NCI-H1694 treated with DMSO at 0.1 percent for 48 hours (cell line): ENCODE results near the gene HBZ.
"Not testable (repeated sequence)": the region's sequence is repeated elsewhere in the genome, so short reads cannot be mapped to it uniquely, and the experiment has no call there.

Experiments
- DNase-seq: peaks from one replicate; lab custom pipeline; 2025; lab: John Stamatoyannopoulos, UW

Gene HBZ

DNA sequence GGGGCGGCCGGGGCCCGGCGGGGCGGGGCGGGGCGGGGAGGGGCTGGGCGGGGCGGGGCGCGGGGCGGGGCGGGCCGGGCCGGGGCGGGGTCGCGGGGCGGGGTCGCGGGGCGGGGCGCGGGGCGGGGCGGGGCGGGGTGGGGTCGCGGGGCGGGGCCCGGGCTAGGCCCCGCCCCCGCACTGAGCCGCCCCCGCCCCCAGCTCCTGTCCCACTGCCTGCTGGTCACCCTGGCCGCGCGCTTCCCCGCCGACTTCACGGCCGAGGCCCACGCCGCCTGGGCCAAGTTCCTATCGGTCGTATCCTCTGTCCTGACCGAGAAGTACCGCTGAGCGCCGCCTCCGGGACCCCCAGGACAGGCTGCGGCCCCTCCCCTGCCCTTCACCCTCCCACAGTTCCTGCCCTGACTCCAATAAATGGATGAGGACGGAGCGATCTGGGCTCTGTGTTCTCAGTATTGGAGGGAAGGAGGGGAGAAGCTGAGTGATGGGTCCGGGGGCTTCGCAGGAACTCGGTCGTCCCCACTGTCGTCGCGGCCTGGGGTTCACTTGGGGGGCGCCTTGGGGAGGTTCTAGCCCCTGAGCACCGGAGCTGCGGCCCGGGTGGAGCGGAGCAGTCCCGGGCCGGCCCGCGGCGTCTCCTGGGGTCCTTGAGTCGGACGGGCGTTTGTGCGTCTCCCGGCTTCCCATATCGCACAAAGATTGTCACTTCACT is 12.5 kb downstream of the HBZ start:
- no peak for DNase-seq

DNA sequence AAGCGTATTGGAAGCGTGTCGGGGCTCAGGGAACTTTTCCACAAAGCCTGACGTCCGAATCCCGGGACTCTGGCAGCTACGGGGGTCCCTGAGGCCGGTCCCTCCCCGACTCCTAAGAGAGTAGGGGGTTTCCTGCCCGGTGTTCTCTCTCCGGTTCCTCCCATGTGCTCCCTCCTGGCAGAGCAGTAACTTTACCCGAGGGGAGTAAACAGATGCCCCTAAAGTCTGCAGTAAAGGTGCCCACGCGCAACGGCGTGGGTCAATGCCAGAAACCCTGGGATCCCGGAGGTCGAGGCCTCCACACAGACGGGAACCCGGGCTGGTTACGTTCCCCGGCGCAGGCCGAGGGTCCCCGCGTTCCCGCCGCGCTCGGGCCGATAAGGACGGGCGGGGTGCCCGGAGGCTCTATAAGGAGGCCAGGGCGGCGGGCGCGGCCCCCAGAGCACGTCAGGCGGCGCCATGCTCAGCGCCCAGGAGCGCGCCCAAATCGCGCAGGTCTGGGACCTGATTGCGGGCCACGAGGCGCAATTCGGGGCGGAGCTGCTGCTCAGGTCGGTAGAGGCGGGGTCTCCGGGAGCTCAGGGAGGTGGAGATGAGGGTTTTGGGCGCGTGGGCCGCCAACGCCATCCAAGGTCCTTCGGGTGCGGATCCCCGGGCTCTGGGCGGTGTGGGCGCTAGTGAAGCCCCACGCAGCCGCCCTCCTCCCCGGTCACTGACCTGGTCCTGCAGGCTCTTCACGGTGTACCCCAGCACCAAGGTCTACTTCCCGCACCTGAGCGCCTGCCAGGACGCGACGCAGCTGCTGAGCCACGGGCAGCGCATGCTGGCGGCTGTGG is 13.3 kb downstream of the HBZ start, which contains the start of gene HBM:
HBM (plus strand) TSS at position 440 of the 836 bp plus-strand sequence; CDS start at position 460, 20 bp downstream.
- DNase-seq = no peak

DNA sequence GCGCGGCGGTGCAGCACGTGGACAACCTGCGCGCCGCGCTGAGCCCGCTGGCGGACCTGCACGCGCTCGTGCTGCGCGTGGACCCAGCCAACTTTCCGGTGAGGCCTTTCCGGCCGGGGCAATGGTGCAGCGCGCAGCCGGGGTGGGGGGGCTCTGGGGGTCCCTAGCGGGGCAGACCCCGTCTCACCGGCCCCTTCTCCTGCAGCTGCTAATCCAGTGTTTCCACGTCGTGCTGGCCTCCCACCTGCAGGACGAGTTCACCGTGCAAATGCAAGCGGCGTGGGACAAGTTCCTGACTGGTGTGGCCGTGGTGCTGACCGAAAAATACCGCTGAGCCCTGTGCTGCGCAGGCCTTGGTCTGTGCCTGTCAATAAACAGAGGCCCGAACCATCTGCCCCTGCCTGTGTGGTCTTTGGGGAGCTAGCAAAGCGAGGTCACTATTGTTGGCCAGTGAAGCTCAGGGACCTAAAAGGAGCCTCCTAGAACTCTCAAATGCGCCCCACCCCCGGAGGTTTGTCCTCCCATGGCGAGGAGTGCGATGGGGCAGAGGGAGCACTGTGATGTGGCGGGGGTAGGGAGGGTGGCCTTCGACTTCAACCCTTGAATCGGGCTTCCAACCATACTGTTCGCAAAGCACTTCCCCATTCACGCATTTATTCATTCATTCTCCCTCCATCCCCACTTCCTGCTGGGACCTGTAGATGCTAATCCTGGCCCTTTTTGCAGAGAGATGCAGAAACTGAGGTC is 14.1 kb downstream of the HBZ start:
- no peak for DNase-seq

DNA sequence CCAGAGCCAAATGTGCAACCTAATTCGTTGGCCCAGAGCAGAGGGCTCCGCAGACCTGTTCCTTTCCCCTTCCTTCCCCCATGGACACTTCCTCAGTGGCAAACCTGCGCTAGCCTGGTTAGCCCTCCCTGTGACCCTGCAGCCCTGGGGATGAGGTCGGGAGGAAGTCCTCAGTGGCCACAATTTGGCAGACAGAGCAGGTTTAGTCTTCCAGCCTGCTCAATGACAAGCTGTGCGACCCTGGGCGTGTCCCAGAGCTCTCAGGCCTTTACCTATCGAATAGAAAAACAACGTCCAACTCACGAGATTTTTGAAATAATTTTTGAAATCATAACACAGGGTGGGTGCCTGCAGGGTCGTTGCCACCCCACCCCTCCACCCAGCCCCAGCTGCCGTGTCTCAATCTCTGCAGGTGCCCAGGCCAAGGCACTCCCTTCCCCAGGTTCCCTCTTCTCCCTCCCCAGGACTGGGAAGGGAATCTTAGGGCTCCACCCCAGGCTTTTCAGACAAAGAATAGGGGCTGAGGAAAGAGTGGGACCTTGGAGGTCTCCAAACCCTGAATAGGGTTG is 14.8 kb downstream of the HBZ start:
- no peak for DNase-seq

DNA sequence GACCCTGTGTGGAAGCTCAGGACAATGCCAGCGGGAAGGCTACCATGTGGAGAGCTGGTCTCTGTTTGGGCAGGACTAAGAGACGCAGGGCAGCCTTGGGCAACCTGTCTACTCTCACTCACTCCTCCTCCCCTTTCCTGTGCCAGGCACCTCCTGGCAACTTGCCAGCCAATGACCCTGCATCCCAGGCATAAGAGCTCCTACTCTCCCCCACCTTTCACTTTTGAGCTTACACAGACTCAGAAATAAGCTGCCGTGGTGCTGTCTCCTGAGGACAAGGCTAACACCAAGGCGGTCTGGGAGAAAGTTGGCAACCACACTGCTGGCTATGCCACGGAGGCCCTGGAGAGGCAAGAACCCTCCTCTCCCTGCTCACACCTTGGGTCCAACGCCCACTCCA is 16.0 kb downstream of the HBZ start:
- no peak for DNase-seq

DNA sequence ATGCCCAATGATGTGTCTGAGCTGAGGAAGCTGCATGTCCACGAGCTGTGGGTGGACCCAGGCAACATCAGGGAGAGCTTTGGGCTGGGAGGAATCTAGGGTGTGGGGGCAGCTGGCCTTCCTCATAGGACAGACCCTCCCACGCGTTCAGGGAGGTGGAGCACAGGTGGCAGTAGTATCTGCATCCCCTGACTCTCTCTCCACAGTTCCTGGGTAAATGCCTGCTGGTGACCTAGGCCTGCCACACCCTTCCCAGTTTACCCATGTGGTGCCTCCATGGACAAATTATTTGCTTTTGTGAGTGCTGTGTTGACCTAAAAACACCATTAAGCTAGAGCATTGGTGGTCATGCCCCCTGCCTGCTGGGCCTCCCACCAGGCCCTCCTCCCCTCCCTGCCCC is 16.6 kb downstream of the HBZ start:
- no peak for DNase-seq

DNA sequence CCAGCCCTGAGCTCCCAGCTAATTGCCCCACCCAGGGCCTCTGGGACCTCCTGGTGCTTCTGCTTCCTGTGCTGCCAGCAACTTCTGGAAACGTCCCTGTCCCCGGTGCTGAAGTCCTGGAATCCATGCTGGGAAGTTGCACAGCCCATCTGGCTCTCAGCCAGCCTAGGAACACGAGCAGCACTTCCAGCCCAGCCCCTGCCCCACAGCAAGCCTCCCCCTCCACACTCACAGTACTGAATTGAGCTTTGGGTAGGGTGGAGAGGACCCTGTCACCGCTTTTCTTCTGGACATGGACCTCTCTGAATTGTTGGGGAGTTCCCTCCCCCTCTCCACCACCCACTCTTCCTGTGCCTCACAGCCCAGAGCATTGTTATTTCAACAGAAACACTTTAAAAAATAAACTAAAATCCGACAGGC is 17.7 kb downstream of the HBZ start:
- not testable (repeated sequence) for DNase-seq

DNA sequence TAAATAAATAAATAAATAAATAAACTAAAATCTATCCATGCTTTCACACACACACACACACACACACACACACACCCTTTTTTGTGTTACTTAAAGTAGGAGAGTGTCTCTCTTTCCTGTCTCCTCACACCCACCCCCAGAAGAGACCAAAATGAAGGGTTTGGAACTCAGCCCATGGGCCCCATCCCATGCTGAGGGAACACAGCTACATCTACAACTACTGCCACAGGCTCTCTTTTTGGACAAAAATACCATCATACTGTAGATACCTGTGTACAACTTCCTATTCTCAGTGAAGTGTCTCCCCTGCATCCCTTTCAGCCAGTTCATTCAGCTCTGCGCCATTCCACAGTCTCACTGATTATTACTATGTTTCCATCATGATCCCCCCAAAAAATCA is 18.3 kb downstream of the HBZ start:
- no peak for DNase-seq

DNA sequence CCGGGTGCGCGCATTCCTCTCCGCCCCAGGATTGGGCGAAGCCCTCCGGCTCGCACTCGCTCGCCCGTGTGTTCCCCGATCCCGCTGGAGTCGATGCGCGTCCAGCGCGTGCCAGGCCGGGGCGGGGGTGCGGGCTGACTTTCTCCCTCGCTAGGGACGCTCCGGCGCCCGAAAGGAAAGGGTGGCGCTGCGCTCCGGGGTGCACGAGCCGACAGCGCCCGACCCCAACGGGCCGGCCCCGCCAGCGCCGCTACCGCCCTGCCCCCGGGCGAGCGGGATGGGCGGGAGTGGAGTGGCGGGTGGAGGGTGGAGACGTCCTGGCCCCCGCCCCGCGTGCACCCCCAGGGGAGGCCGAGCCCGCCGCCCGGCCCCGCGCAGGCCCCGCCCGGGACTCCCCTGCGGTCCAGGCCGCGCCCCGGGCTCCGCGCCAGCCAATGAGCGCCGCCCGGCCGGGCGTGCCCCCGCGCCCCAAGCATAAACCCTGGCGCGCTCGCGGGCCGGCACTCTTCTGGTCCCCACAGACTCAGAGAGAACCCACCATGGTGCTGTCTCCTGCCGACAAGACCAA is 20.0 kb downstream of the HBZ start, which contains the start of gene HBA2:
HBA2 (plus strand) TSS at position 503 of the 568 bp plus-strand sequence; CDS start at position 540, 37 bp downstream.
- not testable (repeated sequence) for DNase-seq

DNA sequence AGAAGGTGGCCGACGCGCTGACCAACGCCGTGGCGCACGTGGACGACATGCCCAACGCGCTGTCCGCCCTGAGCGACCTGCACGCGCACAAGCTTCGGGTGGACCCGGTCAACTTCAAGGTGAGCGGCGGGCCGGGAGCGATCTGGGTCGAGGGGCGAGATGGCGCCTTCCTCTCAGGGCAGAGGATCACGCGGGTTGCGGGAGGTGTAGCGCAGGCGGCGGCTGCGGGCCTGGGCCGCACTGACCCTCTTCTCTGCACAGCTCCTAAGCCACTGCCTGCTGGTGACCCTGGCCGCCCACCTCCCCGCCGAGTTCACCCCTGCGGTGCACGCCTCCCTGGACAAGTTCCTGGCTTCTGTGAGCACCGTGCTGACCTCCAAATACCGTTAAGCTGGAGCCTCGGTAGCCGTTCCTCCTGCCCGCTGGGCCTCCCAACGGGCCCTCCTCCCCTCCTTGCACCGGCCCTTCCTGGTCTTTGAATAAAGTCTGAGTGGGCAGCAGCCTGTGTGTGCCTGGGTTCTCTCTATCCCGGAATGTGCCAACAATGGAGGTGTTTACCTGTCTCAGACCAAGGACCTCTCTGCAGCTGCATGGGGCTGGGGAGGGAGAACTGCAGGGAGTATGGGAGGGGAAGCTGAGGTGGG is 20.9 kb downstream of the HBZ start:
- DNase-seq = not testable (repeated sequence)

DNA sequence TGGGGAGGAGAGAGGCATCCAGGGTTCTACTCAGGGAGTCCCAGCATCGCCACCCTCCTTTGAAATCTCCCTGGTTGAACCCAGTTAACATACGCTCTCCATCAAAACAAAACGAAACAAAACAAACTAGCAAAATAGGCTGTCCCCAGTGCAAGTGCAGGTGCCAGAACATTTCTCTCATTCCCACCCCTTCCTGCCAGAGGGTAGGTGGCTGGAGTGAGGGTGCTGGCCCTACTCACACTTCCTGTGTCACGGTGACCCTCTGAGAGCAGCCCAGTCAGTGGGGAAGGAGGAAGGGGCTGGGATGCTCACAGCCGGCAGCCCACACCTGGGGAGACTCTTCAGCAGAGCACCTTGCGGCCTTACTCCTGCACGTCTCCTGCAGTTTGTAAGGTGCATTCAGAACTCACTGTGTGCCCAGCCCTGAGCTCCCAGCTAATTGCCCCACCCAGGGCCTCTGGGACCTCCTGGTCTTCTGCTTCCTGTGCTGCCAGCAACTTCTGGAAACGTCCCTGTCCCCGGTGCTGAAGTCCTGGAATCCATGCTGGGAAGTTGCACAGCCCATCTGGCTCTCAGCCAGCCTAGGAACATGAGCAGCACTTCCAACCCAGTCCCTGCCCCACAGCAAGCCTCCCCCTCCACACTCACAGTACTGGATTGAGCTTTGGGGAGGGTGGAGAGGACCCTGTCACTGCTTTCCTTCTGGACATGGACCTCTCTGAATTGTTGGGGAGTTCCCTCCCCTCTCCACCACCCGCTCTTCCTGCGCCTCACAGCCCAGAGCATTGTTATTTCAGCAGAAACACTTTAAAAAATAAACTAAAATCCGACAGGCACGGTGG is 21.7 kb downstream of the HBZ start:
- not testable (repeated sequence) for DNase-seq

DNA sequence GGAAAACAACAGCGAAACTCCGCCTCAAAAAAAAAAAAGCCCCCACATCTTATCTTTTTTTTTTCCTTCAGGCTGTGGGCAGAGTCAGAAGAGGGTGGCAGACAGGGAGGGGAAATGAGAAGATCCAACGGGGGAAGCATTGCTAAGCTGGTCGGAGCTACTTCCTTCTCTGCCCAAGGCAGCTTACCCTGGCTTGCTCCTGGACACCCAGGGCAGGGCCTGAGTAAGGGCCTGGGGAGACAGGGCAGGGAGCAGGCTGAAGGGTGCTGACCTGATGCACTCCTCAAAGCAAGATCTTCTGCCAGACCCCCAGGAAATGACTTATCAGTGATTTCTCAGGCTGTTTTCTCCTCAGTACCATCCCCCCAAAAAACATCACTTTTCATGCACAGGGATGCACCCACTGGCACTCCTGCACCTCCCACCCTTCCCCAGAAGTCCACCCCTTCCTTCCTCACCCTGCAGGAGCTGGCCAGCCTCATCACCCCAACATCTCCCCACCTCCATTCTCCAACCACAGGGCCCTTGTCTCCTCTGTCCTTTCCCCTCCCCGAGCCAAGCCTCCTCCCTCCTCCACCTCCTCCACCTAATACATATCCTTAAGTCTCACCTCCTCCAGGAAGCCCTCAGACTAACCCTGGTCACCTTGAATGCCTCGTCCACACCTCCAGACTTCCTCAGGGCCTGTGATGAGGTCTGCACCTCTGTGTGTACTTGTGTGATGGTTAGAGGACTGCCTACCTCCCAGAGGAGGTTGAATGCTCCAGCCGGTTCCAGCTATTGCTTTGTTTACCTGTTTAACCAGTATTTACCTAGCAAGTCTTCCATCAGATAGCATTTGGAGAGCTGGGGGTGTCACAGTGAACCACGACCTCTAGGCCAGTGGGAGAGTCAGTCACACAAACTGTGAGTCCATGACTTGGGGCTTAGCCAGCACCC is 22.8 kb downstream of the HBZ start:
- DNase-seq = no peak

DNA sequence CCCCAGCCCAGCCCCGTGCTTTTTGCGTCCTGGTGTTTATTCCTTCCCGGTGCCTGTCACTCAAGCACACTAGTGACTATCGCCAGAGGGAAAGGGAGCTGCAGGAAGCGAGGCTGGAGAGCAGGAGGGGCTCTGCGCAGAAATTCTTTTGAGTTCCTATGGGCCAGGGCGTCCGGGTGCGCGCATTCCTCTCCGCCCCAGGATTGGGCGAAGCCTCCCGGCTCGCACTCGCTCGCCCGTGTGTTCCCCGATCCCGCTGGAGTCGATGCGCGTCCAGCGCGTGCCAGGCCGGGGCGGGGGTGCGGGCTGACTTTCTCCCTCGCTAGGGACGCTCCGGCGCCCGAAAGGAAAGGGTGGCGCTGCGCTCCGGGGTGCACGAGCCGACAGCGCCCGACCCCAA is 23.6 kb downstream of the HBZ start:
- not testable (repeated sequence) for DNase-seq

DNA sequence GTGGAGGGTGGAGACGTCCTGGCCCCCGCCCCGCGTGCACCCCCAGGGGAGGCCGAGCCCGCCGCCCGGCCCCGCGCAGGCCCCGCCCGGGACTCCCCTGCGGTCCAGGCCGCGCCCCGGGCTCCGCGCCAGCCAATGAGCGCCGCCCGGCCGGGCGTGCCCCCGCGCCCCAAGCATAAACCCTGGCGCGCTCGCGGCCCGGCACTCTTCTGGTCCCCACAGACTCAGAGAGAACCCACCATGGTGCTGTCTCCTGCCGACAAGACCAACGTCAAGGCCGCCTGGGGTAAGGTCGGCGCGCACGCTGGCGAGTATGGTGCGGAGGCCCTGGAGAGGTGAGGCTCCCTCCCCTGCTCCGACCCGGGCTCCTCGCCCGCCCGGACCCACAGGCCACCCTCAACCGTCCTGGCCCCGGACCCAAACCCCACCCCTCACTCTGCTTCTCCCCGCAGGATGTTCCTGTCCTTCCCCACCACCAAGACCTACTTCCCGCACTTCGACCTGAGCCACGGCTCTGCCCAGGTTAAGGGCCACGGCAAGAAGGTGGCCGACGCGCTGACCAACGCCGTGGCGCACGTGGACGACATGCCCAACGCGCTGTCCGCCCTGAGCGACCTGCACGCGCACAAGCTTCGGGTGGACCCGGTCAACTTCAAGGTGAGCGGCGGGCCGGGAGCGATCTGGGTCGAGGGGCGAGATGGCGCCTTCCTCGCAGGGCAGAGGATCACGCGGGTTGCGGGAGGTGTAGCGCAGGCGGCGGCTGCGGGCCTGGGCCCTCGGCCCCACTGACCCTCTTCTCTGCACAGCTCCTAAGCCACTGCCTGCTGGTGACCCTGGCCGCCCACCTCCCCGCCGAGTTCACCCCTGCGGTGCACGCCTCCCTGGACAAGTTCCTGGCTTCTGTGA is 24.3 kb downstream of the HBZ start, which contains the start of gene HBA1:
HBA1 (plus strand) TSS at position 204 of the 906 bp plus-strand sequence; CDS start at position 241, 37 bp downstream.
- not testable (repeated sequence) for DNase-seq

DNA sequence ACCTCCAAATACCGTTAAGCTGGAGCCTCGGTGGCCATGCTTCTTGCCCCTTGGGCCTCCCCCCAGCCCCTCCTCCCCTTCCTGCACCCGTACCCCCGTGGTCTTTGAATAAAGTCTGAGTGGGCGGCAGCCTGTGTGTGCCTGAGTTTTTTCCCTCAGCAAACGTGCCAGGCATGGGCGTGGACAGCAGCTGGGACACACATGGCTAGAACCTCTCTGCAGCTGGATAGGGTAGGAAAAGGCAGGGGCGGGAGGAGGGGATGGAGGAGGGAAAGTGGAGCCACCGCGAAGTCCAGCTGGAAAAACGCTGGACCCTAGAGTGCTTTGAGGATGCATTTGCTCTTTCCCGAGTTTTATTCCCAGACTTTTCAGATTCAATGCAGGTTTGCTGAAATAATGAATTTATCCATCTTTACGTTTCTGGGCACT is 25.0 kb downstream of the HBZ start:
- peak; percentile 98 for DNase-seq

DNA sequence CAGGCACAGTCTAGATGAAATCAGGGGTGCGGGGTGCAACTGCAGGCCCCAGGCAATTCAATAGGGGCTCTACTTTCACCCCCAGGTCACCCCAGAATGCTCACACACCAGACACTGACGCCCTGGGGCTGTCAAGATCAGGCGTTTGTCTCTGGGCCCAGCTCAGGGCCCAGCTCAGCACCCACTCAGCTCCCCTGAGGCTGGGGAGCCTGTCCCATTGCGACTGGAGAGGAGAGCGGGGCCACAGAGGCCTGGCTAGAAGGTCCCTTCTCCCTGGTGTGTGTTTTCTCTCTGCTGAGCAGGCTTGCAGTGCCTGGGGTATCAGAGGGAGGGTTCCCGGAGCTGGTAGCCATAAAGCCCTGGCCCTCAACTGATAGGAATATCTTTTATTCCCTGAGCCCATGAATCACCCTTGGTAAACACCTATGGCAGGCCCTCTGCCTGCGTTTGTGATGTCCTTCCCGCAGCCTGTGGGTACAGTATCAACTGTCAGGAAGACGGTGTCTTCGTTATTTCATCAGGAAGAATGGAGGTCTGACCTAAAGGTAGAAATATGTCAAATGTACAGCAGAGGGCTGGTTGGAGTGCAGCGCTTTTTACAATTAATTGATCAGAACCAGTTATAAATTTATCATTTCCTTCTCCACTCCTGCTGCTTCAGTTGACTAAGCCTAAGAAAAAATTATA is 25.7 kb downstream of the HBZ start:
- no peak for DNase-seq

DNA sequence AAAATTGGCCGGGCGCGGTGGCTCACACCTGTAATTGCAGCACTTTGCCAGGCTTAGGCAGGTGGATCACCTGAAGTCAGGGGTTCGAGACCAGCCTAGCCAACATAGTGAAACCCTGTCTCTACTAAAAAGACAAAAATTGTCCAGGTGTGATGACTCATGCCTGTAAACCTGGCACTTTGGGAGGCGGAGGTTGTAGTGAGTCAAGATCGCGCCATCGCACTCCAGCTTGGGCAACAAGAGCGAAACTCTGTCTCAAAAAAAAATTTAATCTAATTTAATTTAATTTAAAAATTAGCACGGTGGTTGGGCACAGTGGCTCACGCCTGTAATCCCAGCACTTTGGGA is 26.2 kb downstream of the HBZ start:
- no peak for DNase-seq
